ENCODE data around the gene RELL2.

RELL2 gene

GRCh38 chr5:141636106-141636412, 738 bp upstream of the RELL2 start:
- Histone ChIP-seq H3K9ac (ENCODE audit: low read depth in 1 of 2, low read length in 2 of 2) (peak overlapping the region; percentile 85 to 91), H3K9me3 (ENCODE audit: control insufficient read depth in 1 of 2, low read length in 2 of 2) (no peaks in the 10 kb centered on the region), H3K27me3 (ENCODE audit: control insufficient read depth in 1 of 2, insufficient read depth in 2 of 2, low read length in 2 of 2) (no peaks in the 10 kb centered on the region), H3K27ac (ENCODE audit: low read depth, low read length) (no peak overlapping the region), H3K4me1 (ENCODE audit: control insufficient read depth in 1 of 2, insufficient read depth in 2 of 2, low read length in 2 of 2) (peaks cover 16 to 34% of the 10 kb centered on the region in 2 donors), H3K4me3 (ENCODE audit: low read depth in 1 of 2, low read length in 2 of 2) (peak overlapping the region; percentile 91 to 98), H3K36me3 (ENCODE audit: control insufficient read depth in 1 of 2, insufficient read depth in 2 of 2, low read length in 2 of 2) (peaks cover 0 to 8% of the 10 kb centered on the region in 2 donors)

DNA sequence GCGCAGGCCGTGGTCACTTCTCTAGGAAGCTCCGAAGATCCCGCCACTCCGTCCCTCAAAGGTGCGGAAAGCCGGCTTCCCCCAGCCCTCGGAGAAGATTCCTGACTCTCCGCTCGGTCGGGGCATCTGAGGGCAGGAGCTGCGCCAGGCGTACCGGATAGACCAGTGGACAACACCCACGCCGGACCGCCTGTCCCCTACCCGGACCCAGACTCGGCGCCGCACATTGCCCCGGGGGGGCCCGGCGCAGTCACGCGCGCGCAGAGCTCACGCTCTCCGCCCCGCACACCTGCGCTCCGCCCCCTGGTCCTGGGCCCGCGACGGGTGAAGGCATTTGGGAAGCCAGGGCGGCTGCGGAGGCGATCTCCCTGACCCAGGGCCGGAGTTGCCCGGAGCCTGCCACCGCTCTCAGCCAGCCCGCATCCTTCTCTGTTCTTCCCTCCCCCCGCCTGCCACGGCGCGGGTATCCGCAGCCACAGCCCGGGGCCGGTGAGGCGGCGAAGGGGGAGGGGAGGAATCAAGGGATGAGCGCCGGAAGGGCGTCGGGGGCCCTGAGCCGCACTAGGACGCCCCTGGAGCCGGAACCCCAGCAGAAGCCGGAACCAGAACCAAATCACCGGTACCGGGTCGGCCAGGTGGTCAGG, 448 bp downstream of the RELL2 start:
- peak overlapping the region; percentile 91 to 98 for H3K4me3 ChIP-seq (ENCODE audit: low read depth in 1 of 2, low read length in 2 of 2)
- H3K36me3 ChIP-seq (ENCODE audit: control insufficient read depth in 1 of 2, insufficient read depth in 2 of 2, low read length in 2 of 2): peaks cover 0 to 11% of the 10 kb centered on the region in 2 donors
- H3K9ac ChIP-seq (ENCODE audit: low read depth in 1 of 2, low read length in 2 of 2): peak overlapping the region; percentile 39 to 44
- no peaks in the 10 kb centered on the region for H3K9me3 ChIP-seq (ENCODE audit: control insufficient read depth in 1 of 2, low read length in 2 of 2)
- H3K4me1 ChIP-seq (ENCODE audit: control insufficient read depth in 1 of 2, insufficient read depth in 2 of 2, low read length in 2 of 2): peaks cover 16 to 34% of the 10 kb centered on the region in 2 donors
- H3K27ac ChIP-seq (ENCODE audit: low read depth, low read length): no peak overlapping the region
- no peaks in the 10 kb centered on the region for H3K27me3 ChIP-seq (ENCODE audit: control insufficient read depth in 1 of 2, insufficient read depth in 2 of 2, low read length in 2 of 2)

DNA sequence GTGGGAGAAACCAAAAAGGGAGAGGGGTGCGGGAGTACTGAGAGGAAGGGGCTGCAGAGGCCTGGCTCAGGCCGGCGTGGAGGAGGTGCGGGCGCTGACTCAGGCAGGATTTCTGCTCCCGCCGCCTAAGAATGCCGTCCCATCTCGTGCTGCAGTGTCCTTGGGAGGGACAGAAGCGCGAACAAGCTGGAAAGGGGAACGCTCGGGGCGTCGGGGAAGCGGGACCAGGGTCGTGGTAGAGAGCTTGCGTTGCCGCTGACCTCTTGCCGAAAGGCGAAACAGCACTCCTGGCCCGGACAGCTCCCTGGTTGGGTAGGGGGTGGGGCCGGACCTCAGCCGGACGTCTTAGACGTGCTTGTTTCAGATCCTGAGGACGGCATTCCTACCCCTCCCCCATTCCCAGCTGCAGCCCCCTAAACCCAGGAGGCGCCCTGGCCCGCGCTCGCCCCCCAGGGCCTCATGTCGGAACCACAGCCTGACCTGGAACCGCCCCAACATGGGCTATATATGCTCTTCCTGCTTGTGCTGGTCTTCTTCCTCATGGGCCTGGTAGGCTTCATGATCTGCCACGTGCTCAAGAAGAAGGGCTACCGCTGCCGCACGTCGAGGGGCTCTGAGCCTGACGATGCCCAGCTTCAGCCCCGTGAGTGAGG, 1.1 kb downstream of the RELL2 start:
- H3K9me3 ChIP-seq (ENCODE audit: control insufficient read depth in 1 of 2, low read length in 2 of 2): no peaks in the 10 kb centered on the region
- peaks cover 16 to 34% of the 10 kb centered on the region in 2 donors for H3K4me1 ChIP-seq (ENCODE audit: control insufficient read depth in 1 of 2, insufficient read depth in 2 of 2, low read length in 2 of 2)
- peak overlapping the region in 1 of 2 donors; percentile 44 for H3K9ac ChIP-seq (ENCODE audit: low read depth in 1 of 2, low read length in 2 of 2)
- peak overlapping the region; percentile 91 to 98 for H3K4me3 ChIP-seq (ENCODE audit: low read depth in 1 of 2, low read length in 2 of 2)
- no peak overlapping the region for H3K27ac ChIP-seq (ENCODE audit: low read depth, low read length)
- H3K27me3 ChIP-seq (ENCODE audit: control insufficient read depth in 1 of 2, insufficient read depth in 2 of 2, low read length in 2 of 2): no peaks in the 10 kb centered on the region
- H3K36me3 ChIP-seq (ENCODE audit: control insufficient read depth in 1 of 2, insufficient read depth in 2 of 2, low read length in 2 of 2): peaks cover 0 to 7% of the 10 kb centered on the region in 2 donors

DNA sequence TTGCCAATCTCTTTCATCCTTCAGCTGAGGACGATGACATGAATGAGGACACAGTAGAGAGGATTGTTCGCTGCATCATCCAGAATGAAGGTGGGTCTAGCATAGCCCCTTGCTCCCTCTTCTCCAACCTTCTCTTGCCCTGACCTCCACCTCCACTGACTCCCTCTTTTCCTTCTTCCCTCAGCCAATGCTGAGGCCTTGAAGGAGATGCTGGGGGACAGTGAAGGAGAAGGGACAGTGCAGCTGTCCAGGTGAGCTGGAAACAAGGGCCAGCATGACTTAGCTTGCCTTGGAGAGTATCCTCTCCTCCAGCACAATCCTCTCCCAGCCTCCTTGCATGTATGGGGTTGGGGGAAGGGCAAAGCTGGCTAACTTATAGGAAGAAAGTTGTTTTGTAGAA, 2.0 kb downstream of the RELL2 start:
- H3K36me3 ChIP-seq (ENCODE audit: control insufficient read depth in 1 of 2, insufficient read depth in 2 of 2, low read length in 2 of 2): peaks cover 0 to 7% of the 10 kb centered on the region in 2 donors
- no peaks in the 10 kb centered on the region for H3K27me3 ChIP-seq (ENCODE audit: control insufficient read depth in 1 of 2, insufficient read depth in 2 of 2, low read length in 2 of 2)
- H3K4me1 ChIP-seq (ENCODE audit: control insufficient read depth in 1 of 2, insufficient read depth in 2 of 2, low read length in 2 of 2): peaks cover 16 to 34% of the 10 kb centered on the region in 2 donors
- no peak overlapping the region for H3K4me3 ChIP-seq (ENCODE audit: low read depth in 1 of 2, low read length in 2 of 2)
- H3K9me3 ChIP-seq (ENCODE audit: control insufficient read depth in 1 of 2, low read length in 2 of 2): no peaks in the 10 kb centered on the region
- no peak overlapping the region for H3K27ac ChIP-seq (ENCODE audit: low read depth, low read length)
- no peak overlapping the region for H3K9ac ChIP-seq (ENCODE audit: low read depth in 1 of 2, low read length in 2 of 2)

DNA sequence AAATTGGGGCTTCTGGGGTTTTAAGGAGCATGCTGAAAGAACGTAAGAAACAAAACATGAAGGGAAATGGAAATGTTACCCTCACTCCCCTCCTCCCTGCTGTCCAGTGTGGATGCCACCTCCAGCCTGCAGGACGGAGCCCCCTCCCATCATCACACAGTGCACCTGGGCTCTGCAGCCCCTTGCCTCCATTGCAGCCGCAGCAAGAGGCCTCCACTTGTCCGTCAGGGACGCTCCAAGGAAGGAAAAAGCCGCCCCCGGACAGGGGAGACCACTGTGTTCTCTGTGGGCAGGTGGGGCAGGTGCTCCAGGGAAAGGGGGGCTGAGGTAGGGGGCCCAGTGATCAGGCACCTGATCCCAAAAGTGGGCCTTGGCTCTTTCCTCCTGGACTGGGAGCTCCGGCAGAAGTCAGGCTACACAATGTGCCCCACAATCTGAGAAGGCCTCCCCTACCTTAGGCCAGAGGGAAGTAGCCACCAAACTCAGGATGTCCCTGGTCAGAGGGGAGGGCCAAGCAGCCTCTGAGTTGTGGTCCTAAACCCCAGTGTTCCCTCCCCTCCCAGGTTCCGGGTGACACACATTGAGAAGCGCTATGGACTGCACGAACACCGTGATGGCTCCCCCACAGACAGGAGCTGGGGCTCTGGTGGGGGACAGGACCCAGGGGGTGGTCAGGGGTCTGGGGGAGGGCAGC, 2.7 kb downstream of the RELL2 start:
- H3K27me3 ChIP-seq (ENCODE audit: control insufficient read depth in 1 of 2, insufficient read depth in 2 of 2, low read length in 2 of 2): no peaks in the 10 kb centered on the region
- peaks cover 4 to 14% of the 10 kb centered on the region in 2 donors for H3K36me3 ChIP-seq (ENCODE audit: control insufficient read depth in 1 of 2, insufficient read depth in 2 of 2, low read length in 2 of 2)
- no peaks in the 10 kb centered on the region for H3K9me3 ChIP-seq (ENCODE audit: control insufficient read depth in 1 of 2, low read length in 2 of 2)
- peaks cover 16 to 34% of the 10 kb centered on the region in 2 donors for H3K4me1 ChIP-seq (ENCODE audit: control insufficient read depth in 1 of 2, insufficient read depth in 2 of 2, low read length in 2 of 2)
- no peak overlapping the region for H3K4me3 ChIP-seq (ENCODE audit: low read depth in 1 of 2, low read length in 2 of 2)
- no peak overlapping the region for H3K9ac ChIP-seq (ENCODE audit: low read depth in 1 of 2, low read length in 2 of 2)
- H3K27ac ChIP-seq (ENCODE audit: low read depth, low read length): no peak overlapping the region

GRCh38 chr5:141640051-141640415, 3.2 kb downstream of the RELL2 start:
- Histone ChIP-seq H3K9ac (ENCODE audit: low read depth in 1 of 2, low read length in 2 of 2) (no peak overlapping the region), H3K27me3 (ENCODE audit: control insufficient read depth in 1 of 2, insufficient read depth in 2 of 2, low read length in 2 of 2) (no peaks in the 10 kb centered on the region), H3K4me1 (ENCODE audit: control insufficient read depth in 1 of 2, insufficient read depth in 2 of 2, low read length in 2 of 2) (peaks cover 11 to 28% of the 10 kb centered on the region in 2 donors), H3K27ac (ENCODE audit: low read depth, low read length) (no peak overlapping the region), H3K36me3 (ENCODE audit: control insufficient read depth in 1 of 2, insufficient read depth in 2 of 2, low read length in 2 of 2) (peaks cover 7 to 19% of the 10 kb centered on the region in 2 donors), H3K4me3 (ENCODE audit: low read depth in 1 of 2, low read length in 2 of 2) (no peak overlapping the region), H3K9me3 (ENCODE audit: control insufficient read depth in 1 of 2, low read length in 2 of 2) (no peaks in the 10 kb centered on the region)

GRCh38 chr5:141640698-141641097, 3.9 kb downstream of the RELL2 start:
- no peak overlapping the region for H3K4me3 ChIP-seq (ENCODE audit: low read depth in 1 of 2, low read length in 2 of 2)
- H3K9ac ChIP-seq (ENCODE audit: low read depth in 1 of 2, low read length in 2 of 2): no peak overlapping the region
- H3K36me3 ChIP-seq (ENCODE audit: control insufficient read depth in 1 of 2, insufficient read depth in 2 of 2, low read length in 2 of 2): peaks cover 10 to 19% of the 10 kb centered on the region in 2 donors
- H3K27ac ChIP-seq (ENCODE audit: low read depth, low read length): no peak overlapping the region
- H3K4me1 ChIP-seq (ENCODE audit: control insufficient read depth in 1 of 2, insufficient read depth in 2 of 2, low read length in 2 of 2): peaks cover 4 to 22% of the 10 kb centered on the region in 2 donors
- H3K27me3 ChIP-seq (ENCODE audit: control insufficient read depth in 1 of 2, insufficient read depth in 2 of 2, low read length in 2 of 2): no peaks in the 10 kb centered on the region
- no peaks in the 10 kb centered on the region for H3K9me3 ChIP-seq (ENCODE audit: control insufficient read depth in 1 of 2, low read length in 2 of 2)

- Histone ChIP-seq H3K27ac (ENCODE audit: low read depth, low read length) (no peak overlapping the region), H3K36me3 (ENCODE audit: control insufficient read depth in 1 of 2, insufficient read depth in 2 of 2, low read length in 2 of 2) (peaks cover 13 to 29% of the 10 kb centered on the region in 2 donors), H3K9me3 (ENCODE audit: control insufficient read depth in 1 of 2, low read length in 2 of 2) (no peaks in the 10 kb centered on the region), H3K27me3 (ENCODE audit: control insufficient read depth in 1 of 2, insufficient read depth in 2 of 2, low read length in 2 of 2) (no peaks in the 10 kb centered on the region), H3K4me3 (ENCODE audit: low read depth in 1 of 2, low read length in 2 of 2) (no peak overlapping the region), H3K4me1 (ENCODE audit: control insufficient read depth in 1 of 2, insufficient read depth in 2 of 2, low read length in 2 of 2) (peaks cover 0 to 14% of the 10 kb centered on the region in 2 donors), H3K9ac (ENCODE audit: low read depth in 1 of 2, low read length in 2 of 2) (no peak overlapping the region)
Observed at GRCh38 chr5:141641634-141642267, 5.0 kb downstream of the RELL2 start.

DNA sequence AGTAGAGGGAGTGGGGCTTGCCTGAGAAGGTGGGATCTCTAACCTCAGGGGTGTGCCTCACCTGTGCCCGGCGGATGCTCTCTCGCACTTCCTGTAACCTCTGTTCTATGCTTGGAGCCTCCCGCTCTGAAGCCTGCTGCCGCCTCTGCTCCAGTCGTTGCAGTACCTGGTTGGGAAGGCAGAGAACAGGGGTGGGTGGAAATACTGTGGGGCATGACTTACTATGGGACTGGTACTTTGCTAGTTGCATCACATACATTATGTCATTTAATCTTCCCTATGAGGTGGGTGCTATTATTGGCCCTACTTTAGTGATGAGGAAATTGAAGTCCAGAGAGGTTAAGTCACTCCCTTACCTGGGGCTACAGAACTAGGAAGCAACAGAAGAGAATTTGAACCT, 9.2 kb downstream of the RELL2 start:
- Histone ChIP-seq H3K9ac (ENCODE audit: low read depth in 1 of 2, low read length in 2 of 2) (no peak overlapping the region), H3K4me1 (ENCODE audit: control insufficient read depth in 1 of 2, insufficient read depth in 2 of 2, low read length in 2 of 2) (peaks cover 7 to 8% of the 10 kb centered on the region in 2 donors), H3K27me3 (ENCODE audit: control insufficient read depth in 1 of 2, insufficient read depth in 2 of 2, low read length in 2 of 2) (no peaks in the 10 kb centered on the region), H3K36me3 (ENCODE audit: control insufficient read depth in 1 of 2, insufficient read depth in 2 of 2, low read length in 2 of 2) (peaks cover 13 to 28% of the 10 kb centered on the region in 2 donors), H3K27ac (ENCODE audit: low read depth, low read length) (no peak overlapping the region), H3K4me3 (ENCODE audit: low read depth in 1 of 2, low read length in 2 of 2) (no peak overlapping the region), H3K9me3 (ENCODE audit: control insufficient read depth in 1 of 2, low read length in 2 of 2) (no peaks in the 10 kb centered on the region)

DNA sequence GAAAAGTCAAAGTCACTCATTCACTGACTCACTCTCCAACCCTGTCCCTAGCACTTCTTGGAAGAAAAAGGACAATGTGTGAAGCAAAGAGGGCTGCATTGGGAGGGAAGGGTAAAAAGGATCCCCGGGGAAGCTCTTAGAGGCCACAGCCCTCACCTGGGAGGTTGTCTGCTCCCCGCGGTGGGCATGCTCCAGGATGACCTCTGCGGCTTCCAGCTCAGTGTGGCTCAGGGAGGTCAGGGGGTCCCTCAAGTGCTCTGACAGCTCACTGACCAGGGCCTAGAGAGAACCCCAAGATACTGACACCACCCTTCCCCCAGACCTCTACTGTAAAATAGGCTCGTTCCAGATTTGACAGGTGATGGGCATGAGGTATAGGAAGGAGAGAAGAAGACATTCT, 10.4 kb downstream of the RELL2 start:
- H3K9ac ChIP-seq (ENCODE audit: low read depth in 1 of 2, low read length in 2 of 2): no peak overlapping the region
- no peak overlapping the region for H3K4me3 ChIP-seq (ENCODE audit: low read depth in 1 of 2, low read length in 2 of 2)
- H3K27me3 ChIP-seq (ENCODE audit: control insufficient read depth in 1 of 2, insufficient read depth in 2 of 2, low read length in 2 of 2): no peaks in the 10 kb centered on the region
- no peaks in the 10 kb centered on the region for H3K9me3 ChIP-seq (ENCODE audit: control insufficient read depth in 1 of 2, low read length in 2 of 2)
- peaks cover 11 to 13% of the 10 kb centered on the region in 2 donors for H3K4me1 ChIP-seq (ENCODE audit: control insufficient read depth in 1 of 2, insufficient read depth in 2 of 2, low read length in 2 of 2)
- H3K27ac ChIP-seq (ENCODE audit: low read depth, low read length): no peak overlapping the region
- H3K36me3 ChIP-seq (ENCODE audit: control insufficient read depth in 1 of 2, insufficient read depth in 2 of 2, low read length in 2 of 2): peaks cover 13 to 24% of the 10 kb centered on the region in 2 donors

All from duodenal mucosa (tissue), 2 donors.